HG03139 (cell line): ENCODE measurements around the gene TNFAIP8L1.
"Not testable (repeated sequence)": the region's sequence is repeated elsewhere in the genome, so short reads cannot be mapped to it uniquely, and the experiment has no call there.

Experiments
- ATAC-seq: cut with Tn5 transposase; IDR thresholded peaks from one replicate; pipeline ENCODE4 v1.9.1; 2021; ENCODE audit not compliant: unreplicated experiment

Gene TNFAIP8L1

DNA sequence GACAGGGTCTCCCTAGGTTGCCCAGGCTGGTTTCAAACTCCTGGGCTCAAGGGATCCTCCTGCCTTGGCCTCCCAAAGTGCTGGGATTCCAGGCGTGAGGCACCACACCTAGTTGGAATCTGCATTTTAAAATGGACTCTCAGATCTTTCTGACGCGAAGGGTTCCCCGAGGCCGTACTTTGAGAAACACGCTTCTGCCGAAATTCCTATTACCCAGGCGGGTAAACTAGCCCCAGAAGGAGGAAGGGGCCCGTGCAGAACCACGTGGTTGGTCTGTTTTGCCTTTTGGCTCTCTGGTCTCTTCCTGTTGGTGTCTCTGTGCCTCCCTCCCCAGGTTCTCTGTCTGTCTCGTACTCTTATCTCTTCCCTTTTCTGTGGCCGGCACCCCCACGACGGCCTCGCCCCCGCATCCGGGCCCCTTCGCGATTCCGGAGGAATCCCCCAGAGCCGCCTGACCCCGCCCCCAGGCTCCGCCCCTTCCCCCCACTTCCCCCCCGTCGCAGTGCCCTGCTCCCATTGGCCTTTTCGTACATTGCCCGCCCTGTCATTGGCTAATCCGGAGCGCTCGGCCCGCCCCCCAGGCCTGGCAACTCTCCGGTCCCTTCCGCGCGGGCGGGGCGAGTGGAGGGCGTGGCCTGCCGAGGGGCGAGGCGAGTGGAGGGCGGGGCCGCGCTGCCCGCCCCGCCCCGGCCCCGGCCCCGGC is at the start of gene TNFAIP8L1:
TNFAIP8L1 (plus strand) TSS at position 689 of the 703 bp plus-strand sequence. CDS start 12,354 bp downstream, outside the sequence.
- ATAC-seq: peak; percentile 80

GRCh38 chr19:4589579-4590410 is 49.5 kb upstream of the TNFAIP8L1 start:
- ATAC-seq: no peak

DNA sequence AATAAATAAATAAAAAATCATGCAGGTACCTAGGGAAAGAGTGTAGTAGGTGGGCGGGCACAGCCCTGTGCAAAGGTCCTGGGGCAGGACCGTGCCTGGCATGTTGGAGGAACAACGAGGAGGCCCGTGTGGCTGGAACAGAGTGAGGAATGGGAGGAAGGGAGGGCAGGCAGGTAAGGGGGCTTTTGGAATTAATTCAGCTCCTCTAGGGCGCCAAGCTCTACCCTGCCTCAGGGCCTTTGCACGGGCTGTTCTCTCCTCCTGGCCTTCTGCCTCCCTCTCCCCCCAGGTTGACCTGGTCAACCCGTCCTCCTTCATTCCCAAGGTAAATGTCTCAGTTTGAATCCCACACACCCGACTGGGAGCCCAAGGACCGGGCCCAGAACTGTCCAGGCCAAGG is 48.8 kb upstream of the TNFAIP8L1 start:
- no peak for ATAC-seq

DNA sequence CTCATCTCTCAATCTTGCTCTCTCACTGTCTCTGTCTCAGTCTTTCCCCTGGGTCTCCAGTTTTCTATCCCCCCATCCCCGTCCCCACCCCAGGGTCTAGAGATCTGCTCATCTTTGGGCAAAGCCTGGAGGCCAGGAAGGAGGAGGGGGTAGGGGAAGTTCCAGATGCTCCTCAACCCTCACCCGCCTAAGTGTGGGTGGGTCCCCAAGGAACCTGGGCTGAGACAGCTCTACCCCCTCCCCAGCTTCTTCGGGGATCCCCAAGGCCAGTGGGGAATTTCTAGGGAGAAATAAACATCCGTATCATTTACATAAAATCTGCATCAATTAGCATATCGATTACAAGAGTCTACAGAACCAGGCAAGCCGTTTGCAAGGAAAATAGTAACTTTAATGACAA is 48.0 kb upstream of the TNFAIP8L1 start:
- ATAC-seq: no peak

- no peak for ATAC-seq
These were observed 46.9 kb upstream of the TNFAIP8L1 start for GRCh38 chr19:4592445-4592844.

DNA sequence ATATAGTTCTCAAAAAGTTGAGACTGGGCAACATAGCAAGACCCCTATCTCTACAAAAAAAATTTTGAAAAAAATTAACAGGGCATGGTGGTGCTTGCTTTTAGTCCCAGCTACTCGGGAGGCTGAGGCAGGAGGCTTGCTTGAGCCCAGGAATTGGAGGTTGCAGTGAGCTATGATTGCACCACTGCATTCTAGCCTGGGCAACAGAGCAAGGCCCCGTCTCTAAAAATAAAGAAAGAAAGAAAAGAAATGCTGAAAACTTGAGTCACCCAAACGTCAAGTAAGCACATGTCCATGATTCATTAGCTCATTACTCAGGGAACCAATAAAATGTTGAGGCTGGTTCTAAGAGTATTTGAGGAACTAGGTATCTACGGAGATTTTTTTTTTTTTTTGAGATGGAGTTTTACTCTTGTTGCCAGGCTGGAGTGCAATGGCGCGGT is 45.9 kb upstream of the TNFAIP8L1 start:
- no peak for ATAC-seq

DNA sequence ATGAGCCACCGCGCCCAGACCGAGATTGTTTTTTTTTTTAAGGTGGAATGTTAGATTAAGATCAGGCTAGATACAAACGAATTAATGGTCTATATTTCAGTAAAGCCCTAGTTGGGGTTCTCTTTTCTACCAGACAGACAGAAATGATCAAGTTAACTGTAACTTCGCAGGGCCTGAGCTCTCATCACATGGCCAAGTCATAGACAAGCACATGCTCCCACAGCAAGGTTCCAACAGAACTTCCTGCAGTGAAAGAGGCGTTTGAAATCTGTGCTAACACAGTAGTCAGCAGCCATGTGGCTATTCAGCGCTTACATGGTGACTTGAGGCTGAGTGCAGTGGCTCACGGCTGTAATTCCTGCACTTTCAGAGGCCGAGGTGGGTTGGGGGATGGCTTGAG is 45.1 kb upstream of the TNFAIP8L1 start:
- ATAC-seq: no peak

- not testable (repeated sequence) for ATAC-seq
These were observed 44.2 kb upstream of the TNFAIP8L1 start for GRCh38 chr19:4595158-4595557.

- no peak for ATAC-seq
These were observed 43.0 kb upstream of the TNFAIP8L1 start for GRCh38 chr19:4596033-4596904.

- no peak for ATAC-seq
These were observed 41.9 kb upstream of the TNFAIP8L1 start for GRCh38 chr19:4597278-4597974.

DNA sequence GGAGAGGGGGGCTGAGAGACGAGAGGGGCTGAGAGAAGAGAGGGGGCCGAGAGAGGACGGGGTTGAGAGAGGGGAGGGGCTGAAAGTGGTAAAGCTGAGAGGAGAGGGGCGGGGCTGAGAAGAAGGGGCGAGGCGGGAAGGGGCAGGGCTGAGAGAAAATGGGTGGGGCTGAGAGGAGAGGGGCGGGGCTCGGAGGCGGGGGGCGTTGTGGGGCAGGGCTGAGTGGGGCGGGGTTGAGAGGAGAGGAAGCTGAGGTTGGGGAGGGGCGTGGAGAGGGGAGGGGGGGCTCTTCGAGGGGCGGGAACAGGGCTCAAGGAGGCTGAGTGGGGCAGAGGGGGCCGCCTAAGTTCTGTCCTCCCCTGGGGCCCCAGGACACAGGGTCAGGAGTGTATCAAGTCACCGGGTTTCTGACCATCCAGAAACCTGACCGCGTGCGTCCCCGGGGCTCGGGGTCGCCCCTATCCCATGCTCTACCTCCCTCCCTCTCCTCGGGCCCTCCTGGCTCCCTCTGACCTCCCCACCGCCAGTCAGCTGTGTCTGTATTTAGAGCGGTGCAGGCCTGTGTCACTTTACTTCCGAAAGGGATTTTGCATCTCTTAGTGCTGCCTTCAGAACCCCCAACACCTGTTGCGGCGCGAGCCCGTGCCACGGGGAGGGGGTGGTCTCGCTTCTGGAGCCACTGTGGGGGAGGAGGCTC is 41.2 kb upstream of the TNFAIP8L1 start:
- no peak for ATAC-seq

DNA sequence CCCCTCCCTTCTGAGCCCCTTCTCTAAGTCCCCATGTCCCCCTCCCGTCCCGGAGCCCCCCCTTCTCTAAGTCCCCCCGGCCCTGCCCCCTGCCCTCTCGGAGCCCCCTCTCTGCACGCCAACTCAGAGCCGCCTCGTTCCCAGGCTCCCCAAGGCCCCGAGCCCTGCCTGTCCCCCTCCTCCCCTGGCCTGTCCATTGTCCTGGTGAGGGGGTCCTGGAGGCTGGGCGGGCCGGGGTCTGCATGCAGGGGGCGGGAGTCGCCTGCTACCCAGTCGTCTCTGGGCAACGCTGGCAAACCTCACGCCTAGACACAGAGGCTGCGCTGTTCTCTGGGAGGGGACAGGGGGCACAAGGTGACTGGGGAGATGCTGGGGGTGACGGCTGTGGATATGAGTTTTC is 40.6 kb upstream of the TNFAIP8L1 start:
- ATAC-seq: no peak

DNA sequence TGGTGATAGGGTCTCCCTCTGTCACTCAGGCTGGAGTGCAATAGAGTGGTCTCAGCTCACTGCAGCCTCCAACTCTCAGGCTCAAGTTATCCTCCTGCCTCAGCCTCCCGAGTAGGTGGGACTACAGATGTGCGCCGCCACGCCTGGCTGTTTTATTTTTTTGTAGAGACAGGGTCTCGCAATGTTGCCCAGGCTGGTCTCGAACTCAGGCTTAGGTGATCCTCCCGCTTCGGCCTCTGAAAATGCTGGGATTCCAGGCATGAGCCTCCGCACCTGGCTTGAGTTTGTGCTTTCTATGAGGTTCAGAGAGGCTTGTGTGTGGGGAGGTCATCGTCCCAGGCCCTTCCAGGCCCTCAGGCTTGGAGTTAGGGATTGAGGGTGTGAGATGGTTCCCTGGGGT is 39.2 kb upstream of the TNFAIP8L1 start:
- ATAC-seq: no peak

GRCh38 chr19:4600893-4601292 is 38.4 kb upstream of the TNFAIP8L1 start:
- no peak for ATAC-seq

- ATAC-seq: no peak
These were observed 37.0 kb upstream of the TNFAIP8L1 start for GRCh38 chr19:4602173-4602788.

- no peak for ATAC-seq
These were observed 36.4 kb upstream of the TNFAIP8L1 start for GRCh38 chr19:4602915-4603314.

GRCh38 chr19:4604912-4605311 is 34.4 kb upstream of the TNFAIP8L1 start:
- no peak for ATAC-seq

GRCh38 chr19:4606181-4606580 is 33.1 kb upstream of the TNFAIP8L1 start:
- no peak for ATAC-seq

DNA sequence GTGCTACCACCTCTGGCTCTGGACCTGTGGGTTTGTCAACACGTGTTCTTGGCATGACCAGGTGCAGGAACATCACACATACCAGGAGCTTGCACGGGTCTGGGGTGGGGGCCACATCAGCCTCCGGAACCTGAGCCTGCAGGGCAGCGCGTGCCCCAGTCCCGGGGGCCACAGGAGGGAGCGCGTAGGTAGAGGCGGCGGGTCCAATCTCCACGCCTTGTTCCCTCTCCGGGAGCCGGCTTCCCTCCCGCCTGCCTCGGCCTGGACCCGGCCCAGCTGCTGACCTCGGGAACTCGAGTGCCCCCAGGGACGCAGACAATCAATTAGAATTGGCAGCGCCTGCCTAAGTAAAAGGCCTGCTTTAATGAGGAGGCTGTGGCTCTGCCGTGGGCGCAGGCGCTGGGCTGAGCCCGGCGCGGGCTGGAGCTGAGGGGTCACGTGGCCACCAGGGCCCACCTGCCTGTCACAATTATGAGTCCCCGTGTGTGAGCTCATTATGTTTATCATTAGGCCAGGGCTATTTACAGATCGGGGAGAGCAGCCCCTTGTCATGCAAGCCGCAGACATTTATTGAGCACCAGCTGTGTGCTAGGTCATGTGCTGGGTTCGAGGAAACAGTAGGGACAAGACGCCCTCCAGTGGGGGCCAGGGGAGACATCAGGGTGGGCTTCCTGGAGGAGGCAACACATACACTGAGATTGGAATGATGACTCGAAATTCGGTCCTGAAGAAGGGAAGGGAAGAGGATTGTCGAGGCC is 32.2 kb upstream of the TNFAIP8L1 start:
- no peak for ATAC-seq
